Mesodermal cell (in vitro differentiated cells): ENCODE data around the gene HCRTR1.

ENCODE experiments used
- H3K27ac ChIP-seq: 2 replicates; pipeline ENCODE4 v1.7.0; 2013; ENCODE audit warnings: mild to moderate bottlenecking, low read depth, low read length, moderate library complexity; ENCODE audit not compliant: severe bottlenecking
- H3K36me3 ChIP-seq: 2 replicates; pipeline ENCODE4 v1.7.1; 2013; ENCODE audit warnings: mild to moderate bottlenecking, low read length, moderate library complexity; ENCODE audit not compliant: control insufficient read depth, insufficient read depth
- H3K4me1 ChIP-seq: one replicate; pipeline ENCODE4 v1.7.1; 2013; ENCODE audit warnings: mild to moderate bottlenecking, low read length; ENCODE audit not compliant: insufficient read depth, control insufficient read depth, poor library complexity, severe bottlenecking
- H3K4me3 ChIP-seq: 2 replicates; pipeline ENCODE4 v1.7.0; 2013; ENCODE audit warnings: low read length, control low read depth, mild to moderate bottlenecking; ENCODE audit not compliant: insufficient read depth, poor library complexity, severe bottlenecking; ENCODE audit errors: extremely low read depth
- H3K9me3 ChIP-seq: 2 replicates; pipeline ENCODE4 v1.7.1; 2013; ENCODE audit warnings: mild to moderate bottlenecking, low read length, moderate library complexity; ENCODE audit not compliant: control insufficient read depth
- WGBS, 2 experiments: methylation state at CpG; one replicate each; pipeline ENCODE4 v1.1.5; 2013; ENCODE audit warnings: missing lambda C conversion rate in 2 of 2; ENCODE audit not compliant: insufficient coverage in 2 of 2; 5-methylcytosine and 5-hydroxymethylcytosine counted together

Gene HCRTR1

DNA sequence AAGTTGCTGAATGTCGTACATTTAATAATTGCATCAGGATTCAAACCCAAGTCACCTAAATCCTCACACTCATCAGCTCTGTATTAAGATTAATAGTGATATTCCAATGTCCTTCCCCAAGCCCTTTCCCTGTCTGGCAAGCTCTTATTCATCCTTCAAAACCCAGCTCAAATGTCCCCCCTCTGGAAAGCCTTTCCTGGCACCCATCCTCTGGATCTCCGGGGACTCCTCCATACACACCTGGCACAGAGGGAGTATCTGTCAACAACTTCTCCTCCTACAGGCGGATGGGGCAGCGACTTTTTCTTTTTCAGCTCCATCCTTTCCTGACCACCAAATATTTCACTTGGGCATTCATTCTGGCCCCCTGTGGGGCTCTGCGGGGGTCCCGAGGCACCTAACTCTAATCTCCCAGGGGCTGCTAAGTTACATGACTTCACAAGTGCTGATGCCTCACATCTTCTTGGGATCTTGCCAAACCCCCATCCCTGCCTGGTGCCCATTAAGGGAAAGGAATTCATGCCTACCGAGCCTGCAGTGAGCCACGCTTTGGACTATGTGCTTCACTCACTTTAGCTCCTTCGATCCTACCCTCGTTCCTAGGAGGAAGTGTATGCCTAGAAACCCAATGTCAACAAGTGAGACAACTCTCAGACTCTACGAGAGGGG is 25.9 kb upstream of the HCRTR1 start:
- no peaks in the 10 kb centered on the region for H3K9me3 ChIP-seq
- no peak overlapping the region for H3K27ac ChIP-seq
- H3K36me3 ChIP-seq, result no peaks in the 10 kb centered on the region
- 69 to 76% methylated on average over 10 of the region's 11 CpGs for WGBS, 2 experiments
- H3K4me3 ChIP-seq, result no peak overlapping the region
- H3K4me1 ChIP-seq, result peaks cover 12% of the 10 kb centered on the region

GRCh38 chr1:31592132-31592531 is 25.4 kb upstream of the HCRTR1 start:
- no peaks in the 10 kb centered on the region for H3K9me3 ChIP-seq
- no peaks in the 10 kb centered on the region for H3K36me3 ChIP-seq
- H3K4me3 ChIP-seq, result no peak overlapping the region
- no peak overlapping the region for H3K27ac ChIP-seq
- H3K4me1 ChIP-seq, result peaks cover 12% of the 10 kb centered on the region

DNA sequence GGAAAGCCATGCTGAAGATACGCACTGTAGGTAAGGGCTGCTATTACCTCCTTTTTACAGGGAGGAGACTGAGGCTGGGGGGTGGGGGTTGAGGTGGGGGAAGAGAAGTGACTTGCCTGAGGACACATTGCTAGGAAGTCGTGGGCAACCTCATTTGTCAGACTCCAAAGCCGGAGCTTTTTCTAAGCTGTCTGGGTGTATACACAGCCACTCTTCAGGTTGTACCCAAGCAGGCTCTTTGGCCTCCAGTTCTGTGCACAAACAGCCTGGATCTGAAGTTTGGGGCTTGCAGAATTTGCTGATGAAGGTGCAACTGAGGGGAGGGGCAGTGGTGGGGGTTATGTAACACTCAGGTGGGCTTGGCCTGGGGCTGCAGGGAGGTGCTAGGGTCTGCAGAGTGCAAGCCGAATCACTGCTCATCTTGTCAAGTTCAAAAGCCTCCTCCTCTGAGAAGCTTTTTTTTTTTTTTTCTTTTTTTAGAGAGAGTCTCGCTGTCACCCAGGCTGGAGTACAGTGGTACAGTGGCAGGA is 24.3 kb upstream of the HCRTR1 start:
- WGBS, 2 experiments, result 90 to 93% methylated on average over 5 of the region's 5 CpGs
- Histone ChIP-seq H3K36me3 (no peaks in the 10 kb centered on the region), H3K27ac (no peak overlapping the region), H3K9me3 (no peaks in the 10 kb centered on the region), H3K4me1 (peaks cover 11% of the 10 kb centered on the region), H3K4me3 (no peak overlapping the region)

- peaks cover 6% of the 10 kb centered on the region for H3K4me1 ChIP-seq
- H3K9me3 ChIP-seq, result no peaks in the 10 kb centered on the region
- WGBS, 2 experiments, result 32 to 49% methylated on average over 5 to 7 of the region's 10 CpGs
- H3K4me3 ChIP-seq, result no peak overlapping the region
- no peaks in the 10 kb centered on the region for H3K36me3 ChIP-seq
- no peak overlapping the region for H3K27ac ChIP-seq
Measured at GRCh38 chr1:31593770-31594632, 23.5 kb upstream of the HCRTR1 start.

DNA sequence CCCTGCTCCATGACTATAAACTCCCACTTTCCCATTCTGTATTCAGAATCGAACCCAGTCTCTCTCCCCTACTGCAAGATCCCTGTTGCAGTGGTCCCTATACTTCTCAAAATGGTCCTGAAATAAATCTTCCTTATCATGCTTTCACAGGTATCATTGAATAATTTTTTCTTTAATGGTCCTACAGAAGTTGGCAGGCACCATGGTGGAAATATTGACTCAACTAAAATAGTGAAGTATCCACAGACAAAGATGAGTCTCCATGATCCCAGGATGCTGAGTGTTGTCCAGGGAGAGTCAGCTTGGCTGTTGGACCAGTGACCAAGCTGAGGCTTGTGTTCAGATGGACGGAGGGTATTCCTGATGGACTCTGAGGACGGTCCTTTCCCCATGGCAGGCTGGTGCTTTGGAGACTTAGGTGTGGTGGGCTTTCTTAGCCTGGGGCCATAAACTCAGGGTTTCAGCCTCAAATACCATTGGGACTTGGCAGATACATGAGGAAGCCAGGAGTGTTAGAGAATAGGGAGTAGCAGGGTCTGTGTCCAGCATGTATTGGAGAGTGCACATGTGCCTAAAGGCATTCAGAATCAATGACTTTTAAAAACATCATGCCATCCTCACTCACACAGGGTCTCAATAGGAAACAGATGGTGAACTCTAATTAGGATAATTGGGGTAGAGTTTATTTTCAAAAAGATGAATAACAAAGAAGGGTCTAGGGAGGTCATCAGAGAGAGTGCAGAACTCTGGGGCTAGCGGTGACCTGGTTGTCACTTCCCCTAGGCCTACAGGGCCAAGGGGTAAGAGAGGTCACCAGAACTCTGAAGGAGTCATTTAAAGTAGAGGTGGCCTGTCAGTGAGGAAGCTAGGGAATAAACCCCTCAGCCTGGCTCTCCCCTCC is 21.4 kb upstream of the HCRTR1 start:
- WGBS, 2 experiments, result 80 to 89% methylated on average over 3 to 4 of the region's 4 CpGs
- Histone ChIP-seq H3K27ac (no peak overlapping the region), H3K4me1 (no peaks in the 10 kb centered on the region), H3K9me3 (no peaks in the 10 kb centered on the region), H3K4me3 (no peak overlapping the region), H3K36me3 (no peaks in the 10 kb centered on the region)

- 83 to 94% methylated on average over 1 to 2 of the region's 6 CpGs for WGBS, 2 experiments
- H3K4me1 ChIP-seq, result no peaks in the 10 kb centered on the region
Measured at GRCh38 chr1:31596737-31597097, 20.8 kb upstream of the HCRTR1 start.

DNA sequence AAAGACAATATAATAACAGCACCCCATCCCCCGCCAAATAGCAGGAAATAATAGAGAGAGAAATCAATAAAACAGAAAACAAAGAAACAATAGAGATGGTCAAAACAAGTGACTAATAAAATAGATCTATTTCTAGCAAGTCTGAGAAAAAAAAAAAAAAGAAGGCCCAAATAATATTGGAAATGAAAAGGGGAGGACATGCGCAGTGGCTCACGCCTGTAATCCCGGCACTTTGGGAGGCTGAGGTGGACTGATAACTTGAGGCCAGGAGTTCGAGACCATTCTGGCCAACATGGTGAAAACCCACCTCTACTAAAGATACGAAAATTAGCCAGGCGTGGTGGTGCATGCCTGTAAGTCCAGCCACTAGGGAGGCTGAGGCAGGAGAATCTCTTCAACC is 18.5 kb upstream of the HCRTR1 start:
- WGBS, 2 experiments, result 42 to 83% methylated on average over 2 to 3 of the region's 7 CpGs
- Histone ChIP-seq H3K36me3 (no peaks in the 10 kb centered on the region), H3K4me3 (no peak overlapping the region), H3K9me3 (no peaks in the 10 kb centered on the region), H3K4me1 (no peaks in the 10 kb centered on the region), H3K27ac (no peak overlapping the region)

More at GRCh38 chr1:31596737-31597097, 20.8 kb upstream of the HCRTR1 start:
- no peaks in the 10 kb centered on the region for H3K9me3 ChIP-seq
- H3K36me3 ChIP-seq, result no peaks in the 10 kb centered on the region
- no peak overlapping the region for H3K27ac ChIP-seq
- H3K4me3 ChIP-seq, result no peak overlapping the region

DNA sequence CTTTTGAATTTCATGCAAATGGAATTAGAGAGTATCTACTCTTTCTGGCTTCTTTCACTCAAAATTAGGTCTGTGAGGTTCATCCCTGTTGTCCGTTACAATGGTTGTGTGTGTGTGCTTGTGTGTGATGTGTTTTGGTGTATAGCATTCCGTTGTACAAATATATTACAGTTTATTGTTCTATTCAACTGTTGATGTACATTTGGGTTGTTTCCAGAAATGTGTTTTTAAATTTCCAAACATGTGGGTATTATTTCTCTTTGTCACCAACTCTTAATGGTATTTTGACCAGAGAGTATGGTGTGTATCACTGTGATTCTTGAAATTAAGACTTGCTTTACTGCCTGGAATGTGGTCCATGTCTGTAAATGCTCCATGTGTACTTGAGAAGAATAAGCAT is 16.8 kb upstream of the HCRTR1 start:
- Histone ChIP-seq H3K27ac (no peak overlapping the region), H3K36me3 (no peaks in the 10 kb centered on the region), H3K4me1 (no peaks in the 10 kb centered on the region), H3K4me3 (no peak overlapping the region), H3K9me3 (no peaks in the 10 kb centered on the region)
- WGBS, 2 experiments, result no CpG with 5 or more reads among the region's 2 CpGs

GRCh38 chr1:31602081-31602480 is 15.4 kb upstream of the HCRTR1 start:
- Histone ChIP-seq H3K36me3 (no peaks in the 10 kb centered on the region), H3K4me1 (no peaks in the 10 kb centered on the region), H3K27ac (no peak overlapping the region), H3K9me3 (no peaks in the 10 kb centered on the region), H3K4me3 (no peak overlapping the region)
- WGBS, 2 experiments, result no CpG with 5 or more reads among the region's 2 CpGs

- Histone ChIP-seq H3K9me3 (no peaks in the 10 kb centered on the region), H3K4me3 (no peak overlapping the region)
- WGBS, 2 experiments, result 89 to 95% methylated on average over 3 to 4 of the region's 4 CpGs
Measured at GRCh38 chr1:31605908-31606427, 11.5 kb upstream of the HCRTR1 start.

More at GRCh38 chr1:31605908-31606427, 11.5 kb upstream of the HCRTR1 start:
- no peak overlapping the region for H3K27ac ChIP-seq
- H3K4me1 ChIP-seq, result no peaks in the 10 kb centered on the region
- no peaks in the 10 kb centered on the region for H3K36me3 ChIP-seq
